Cardiac fibroblast (primary cell): ENCODE measurements around the gene NCKAP5.
A peak's percentile ranks its signal among the peaks of the same experiment; 100 is the strongest.

Source experiments
- DNase-seq, 2 donors: peaks; one replicate each; pipeline versions ENCODE4 v3.0.0 to v3.0.0-alpha.2; 2010; ENCODE audit warnings: low read depth in 2 of 2
- H3K4me3 ChIP-seq, 2 donors: replicated peaks in 1 of 2; 1 replicate in 1 of 2; 2 replicates in 1 of 2; pipeline ENCODE4 v1.5.1; 2011; ENCODE audit warnings: low read depth in 2 of 2, low read length in 2 of 2, mild to moderate bottlenecking in 2 of 2, moderate library complexity in 1 of 2
- TF ChIP-seq, protein P1 (sequence below): IDR thresholded peaks from one replicate; pipeline ENCODE4 v1.5.1; 2011; ENCODE audit warnings: low read depth, mild to moderate bottlenecking, low read length, inconsistent platforms

NCKAP5 gene

DNA sequence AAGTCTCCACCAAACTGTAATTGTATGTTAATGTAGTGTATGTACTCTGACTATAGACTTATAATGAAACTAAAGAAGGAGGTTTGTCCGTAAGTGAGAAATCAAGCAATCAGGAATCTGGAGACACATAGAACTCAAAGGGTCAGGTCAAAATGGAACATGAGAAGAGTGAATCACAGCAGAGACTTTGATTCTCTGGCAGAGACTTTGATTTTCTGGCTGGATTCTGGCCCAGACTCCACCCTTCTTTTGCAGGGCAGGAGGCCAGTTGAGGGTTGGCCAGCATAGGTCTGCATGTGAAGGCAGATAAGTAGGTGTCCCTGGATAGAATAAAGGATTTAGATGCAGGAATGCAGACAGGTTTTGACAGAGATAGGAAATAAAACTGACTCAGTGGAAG, 11.0 kb upstream of the NCKAP5 start:
- H3K4me3 ChIP-seq = no peak overlapping the region
- peak; percentile 48 to 65 for DNase-seq
- TF ChIP-seq, protein P1, sequence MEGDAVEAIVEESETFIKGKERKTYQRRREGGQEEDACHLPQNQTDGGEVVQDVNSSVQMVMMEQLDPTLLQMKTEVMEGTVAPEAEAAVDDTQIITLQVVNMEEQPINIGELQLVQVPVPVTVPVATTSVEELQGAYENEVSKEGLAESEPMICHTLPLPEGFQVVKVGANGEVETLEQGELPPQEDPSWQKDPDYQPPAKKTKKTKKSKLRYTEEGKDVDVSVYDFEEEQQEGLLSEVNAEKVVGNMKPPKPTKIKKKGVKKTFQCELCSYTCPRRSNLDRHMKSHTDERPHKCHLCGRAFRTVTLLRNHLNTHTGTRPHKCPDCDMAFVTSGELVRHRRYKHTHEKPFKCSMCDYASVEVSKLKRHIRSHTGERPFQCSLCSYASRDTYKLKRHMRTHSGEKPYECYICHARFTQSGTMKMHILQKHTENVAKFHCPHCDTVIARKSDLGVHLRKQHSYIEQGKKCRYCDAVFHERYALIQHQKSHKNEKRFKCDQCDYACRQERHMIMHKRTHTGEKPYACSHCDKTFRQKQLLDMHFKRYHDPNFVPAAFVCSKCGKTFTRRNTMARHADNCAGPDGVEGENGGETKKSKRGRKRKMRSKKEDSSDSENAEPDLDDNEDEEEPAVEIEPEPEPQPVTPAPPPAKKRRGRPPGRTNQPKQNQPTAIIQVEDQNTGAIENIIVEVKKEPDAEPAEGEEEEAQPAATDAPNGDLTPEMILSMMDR = no peak

DNA sequence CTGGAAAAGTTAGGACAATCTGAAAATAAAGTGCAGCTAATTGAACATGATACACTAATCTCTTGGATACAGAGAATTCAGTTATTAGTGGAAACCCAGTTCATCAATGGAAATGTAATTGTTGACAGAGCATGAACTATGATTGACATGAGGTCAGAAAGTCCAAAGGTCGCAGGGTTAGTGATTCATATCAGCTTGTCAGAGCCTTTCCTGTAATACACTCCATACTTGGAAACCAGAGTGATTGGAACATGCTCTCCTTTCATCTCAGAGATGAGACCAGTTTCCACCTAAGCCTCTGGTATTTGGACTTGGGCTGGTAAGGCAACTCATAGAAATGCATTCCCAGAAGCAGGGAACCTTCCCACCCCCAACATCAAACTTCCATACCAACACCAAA, 8.5 kb upstream of the NCKAP5 start:
- H3K4me3 ChIP-seq = no peak overlapping the region
- TF ChIP-seq, protein P1 = no peak
- DNase-seq = no peak

DNA sequence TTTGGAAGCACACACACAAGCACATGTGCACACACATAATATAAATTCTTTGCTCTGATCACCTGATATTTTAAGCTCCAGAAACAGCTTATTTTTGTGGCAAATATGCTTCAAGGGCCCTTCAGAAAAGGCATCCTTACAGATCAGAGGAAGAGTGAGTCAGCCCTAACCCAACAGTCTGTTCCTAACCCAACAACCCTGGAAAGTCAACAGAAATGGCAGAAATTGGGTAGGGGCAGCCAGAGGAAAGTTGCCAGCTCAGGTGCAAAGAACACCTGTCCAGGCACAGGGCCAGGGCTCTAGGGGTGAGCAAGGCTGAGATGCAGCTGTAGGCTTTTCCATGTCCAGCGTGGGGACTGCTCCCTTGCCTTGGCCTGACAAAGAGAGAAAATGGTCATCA, 6.4 kb upstream of the NCKAP5 start:
- no peak for DNase-seq
- H3K4me3 ChIP-seq = no peak overlapping the region
- TF ChIP-seq, protein P1 = no peak

DNA sequence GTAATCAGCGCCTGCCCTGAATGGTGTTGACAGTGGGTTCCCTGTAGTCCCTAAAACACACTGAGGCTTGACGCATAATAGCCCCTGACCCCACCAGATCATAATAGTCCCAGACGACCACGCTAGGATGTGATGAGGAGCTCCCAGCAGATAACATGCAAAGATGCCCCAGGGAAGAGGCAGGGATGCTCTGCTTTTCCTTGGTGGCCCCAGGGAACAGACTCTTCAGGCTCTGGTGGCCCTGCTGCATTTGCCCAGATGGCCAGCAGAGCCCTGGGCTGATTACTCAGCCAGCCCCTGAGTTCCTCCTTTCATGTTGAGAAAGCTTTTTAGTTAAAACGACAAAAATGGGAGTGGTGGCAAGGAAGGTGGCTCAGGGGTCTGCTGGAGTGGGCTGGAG, 5.9 kb upstream of the NCKAP5 start:
- H3K4me3 ChIP-seq = no peak overlapping the region
- no peak for DNase-seq
- TF ChIP-seq, protein P1 = no peak

DNA sequence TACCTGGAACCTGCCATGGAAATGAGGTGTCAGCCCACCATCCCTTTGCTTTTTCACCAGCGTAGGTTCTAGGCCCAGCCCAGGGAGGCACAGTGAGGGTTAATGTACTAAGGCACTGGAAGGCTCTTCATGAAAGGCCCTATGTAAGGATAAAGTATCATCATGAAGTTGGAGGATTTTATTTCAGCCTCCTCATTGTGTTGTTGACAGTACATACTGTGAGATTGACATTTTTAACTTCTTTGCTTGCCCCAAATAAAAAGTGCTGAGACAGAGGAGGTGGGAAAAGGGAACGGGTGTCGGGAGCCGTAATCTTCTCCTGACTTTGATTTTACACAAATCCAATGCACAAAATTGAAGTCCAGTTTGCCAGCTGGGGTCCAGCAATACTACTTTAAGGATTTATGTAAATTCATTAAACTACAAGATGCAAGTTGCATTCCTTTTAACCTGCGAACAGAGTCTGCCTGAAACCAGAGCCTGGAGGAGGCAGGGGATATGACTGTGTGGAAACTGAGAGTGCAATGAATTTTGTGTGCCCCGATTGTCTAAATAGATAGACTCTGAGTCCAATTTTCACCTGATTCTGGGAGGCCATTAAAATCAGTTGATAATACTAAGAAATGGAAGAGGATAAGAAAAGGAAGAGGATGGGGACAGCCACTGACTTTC, 5.4 kb upstream of the NCKAP5 start:
- DNase-seq = no peak
- TF ChIP-seq, protein P1 = no peak
- no peak overlapping the region for H3K4me3 ChIP-seq

DNA sequence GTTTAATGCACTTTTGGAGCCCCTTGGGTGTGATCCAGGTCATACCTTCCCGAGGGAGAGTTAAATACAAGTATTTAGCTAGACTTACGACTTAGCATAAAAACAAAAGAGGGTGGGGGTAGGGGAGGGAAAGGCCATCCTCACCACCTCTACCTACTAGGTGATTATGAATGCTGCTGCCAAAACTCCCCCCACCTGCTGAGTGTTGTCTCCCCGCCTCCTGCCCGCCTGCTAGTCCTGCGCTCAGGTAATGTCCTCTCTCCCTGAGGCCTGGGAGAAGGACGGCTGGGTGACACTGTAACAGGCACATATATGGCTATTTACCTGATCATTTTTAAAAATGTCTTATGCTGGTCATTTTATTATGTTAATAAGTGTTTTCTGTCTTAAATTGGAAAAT, 3.0 kb upstream of the NCKAP5 start:
- TF ChIP-seq, protein P1 = no peak
- DNase-seq = no peak

DNA sequence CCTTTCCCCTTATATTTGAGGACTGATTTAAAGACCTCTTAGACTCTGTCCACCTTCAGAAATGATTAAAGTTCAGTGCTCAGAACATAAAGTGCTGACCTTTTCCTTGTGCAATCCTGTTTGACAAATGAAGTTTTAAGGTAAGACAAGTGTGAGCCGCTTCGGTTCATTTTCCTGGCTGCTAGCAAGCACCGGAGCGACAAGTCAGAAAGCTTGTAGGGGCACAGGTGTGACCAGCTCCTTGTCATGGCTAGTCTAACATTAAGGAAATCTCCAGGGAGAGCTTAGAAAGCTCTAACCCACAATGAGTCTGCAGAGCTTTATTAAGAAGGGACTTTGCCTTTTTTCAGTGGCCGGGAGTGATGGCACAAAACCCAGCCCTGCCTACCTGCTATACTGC, 2.3 kb upstream of the NCKAP5 start:
- no peak for DNase-seq
- H3K4me3 ChIP-seq = no peak overlapping the region
- TF ChIP-seq, protein P1 = no peak

More for the DNA sequence above, 3.0 kb upstream of the NCKAP5 start:
- no peak overlapping the region for H3K4me3 ChIP-seq
